ENCODE measurements around the gene GRIA1. TPM values are rescaled to one million over a fixed set of nuclear protein-coding genes. Genes with fewer than 3 reads are reported as not detected.

The GRIA1 gene
- total RNA-seq, 3 donors from 2014 or later (not counting 1 experiment from before 2014, with no cell fraction given), result not detected

GRCh38 chr5:153636670-153637451, 146.4 kb downstream of the GRIA1 start:
- no peaks in the 10 kb centered on the region for H3K4me1 Mint-ChIP-seq
- H3K36me3 ChIP-seq (ENCODE audit: control insufficient read depth, insufficient read depth, low read length), result no peaks in the 10 kb centered on the region
- no peak overlapping the region for H3K27ac ChIP-seq (ENCODE audit: low read length)
- intact Hi-C loops (cut with micrococcal nuclease), result no loop called here
- H3K4me3 ChIP-seq (ENCODE audit: low read length), result no peak overlapping the region
- ATAC-seq (no peak), DNase-seq (no peak)
- no peaks in the 10 kb centered on the region for H3K27me3 Mint-ChIP-seq (ENCODE audit: low read depth in 2 of 2)
- H3K4me1 ChIP-seq (ENCODE audit: control insufficient read depth, insufficient read depth, low read length), result no peaks in the 10 kb centered on the region
- no peak overlapping the region for H3K27ac Mint-ChIP-seq
- H3K27me3 ChIP-seq (ENCODE audit: control insufficient read depth, insufficient read depth, low read length), result no peaks in the 10 kb centered on the region
- H3K9me3 ChIP-seq (ENCODE audit: control insufficient read depth, insufficient read depth, low read length), result no peaks in the 10 kb centered on the region
- no peak for TF ChIP-seq CTCF (IDR thresholded peaks at IDR 0.05)
- WGBS (ENCODE audit: insufficient coverage), result no CpG with 5 or more reads among the region's 1 CpG
- no peak overlapping the region for H3K4me3 Mint-ChIP-seq
- no peaks in the 10 kb centered on the region for H3K9me3 Mint-ChIP-seq
- H3K36me3 Mint-ChIP-seq, result no peaks in the 10 kb centered on the region

GRCh38 chr5:153640293-153640692, 149.8 kb downstream of the GRIA1 start:
- H3K36me3 ChIP-seq (ENCODE audit: control insufficient read depth, insufficient read depth, low read length), result no peaks in the 10 kb centered on the region
- Mint-ChIP-seq H3K4me1 (no peaks in the 10 kb centered on the region), H3K36me3 (no peaks in the 10 kb centered on the region), H3K27ac (no peak overlapping the region), H3K9me3 (no peaks in the 10 kb centered on the region), H3K4me3 (no peak overlapping the region), H3K27me3 (ENCODE audit: low read depth in 2 of 2) (no peaks in the 10 kb centered on the region)
- no peak overlapping the region for H3K27ac ChIP-seq (ENCODE audit: low read length)
- intact Hi-C loops (cut with micrococcal nuclease), result no loop called here
- H3K9me3 ChIP-seq (ENCODE audit: control insufficient read depth, insufficient read depth, low read length), result no peaks in the 10 kb centered on the region
- no peak for DNase-seq
- H3K27me3 ChIP-seq (ENCODE audit: control insufficient read depth, insufficient read depth, low read length), result no peaks in the 10 kb centered on the region
- H3K4me1 ChIP-seq (ENCODE audit: control insufficient read depth, insufficient read depth, low read length), result no peaks in the 10 kb centered on the region
- WGBS (ENCODE audit: insufficient coverage), result 96% methylated on average over 2 of the region's 2 CpGs
- no peak for ATAC-seq
- H3K4me3 ChIP-seq (ENCODE audit: low read length), result no peak overlapping the region
- no peak for TF ChIP-seq CTCF (IDR thresholded peaks at IDR 0.05)

DNA sequence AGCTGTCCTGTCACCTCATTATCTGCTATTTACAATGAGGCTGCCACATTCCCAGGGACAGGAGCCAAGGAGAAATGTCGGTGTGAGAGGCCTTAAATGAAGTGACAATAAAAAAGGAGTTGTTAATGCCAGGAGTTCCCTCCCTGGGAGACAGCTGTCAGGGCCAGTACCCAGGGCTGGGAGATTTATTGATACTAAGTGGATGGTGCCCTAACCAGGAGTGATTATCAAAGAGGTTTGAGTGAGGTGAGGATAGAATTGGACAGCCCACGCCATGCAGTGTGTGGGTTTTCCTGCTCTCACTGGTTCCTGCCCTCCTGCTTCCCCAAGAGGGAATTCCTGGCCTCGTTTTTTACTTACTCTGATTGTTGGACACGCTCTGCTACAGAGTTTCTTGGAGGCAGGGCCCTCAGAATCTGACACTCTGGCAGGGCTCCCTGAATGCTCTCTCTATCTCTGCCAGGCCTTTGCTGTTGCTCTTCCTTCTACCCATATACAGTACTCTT, 150.8 kb downstream of the GRIA1 start:
- no peak overlapping the region for H3K27ac Mint-ChIP-seq
- no peaks in the 10 kb centered on the region for H3K36me3 Mint-ChIP-seq
- intact Hi-C loops (cut with micrococcal nuclease), result no loop called here
- Histone ChIP-seq H3K4me3 (ENCODE audit: low read length) (no peak overlapping the region), H3K27ac (ENCODE audit: low read length) (no peak overlapping the region), H3K4me1 (ENCODE audit: control insufficient read depth, insufficient read depth, low read length) (no peaks in the 10 kb centered on the region), H3K27me3 (ENCODE audit: control insufficient read depth, insufficient read depth, low read length) (no peaks in the 10 kb centered on the region), H3K36me3 (ENCODE audit: control insufficient read depth, insufficient read depth, low read length) (no peaks in the 10 kb centered on the region), H3K9me3 (ENCODE audit: control insufficient read depth, insufficient read depth, low read length) (no peaks in the 10 kb centered on the region)
- TF ChIP-seq CTCF (IDR thresholded peaks at IDR 0.05), result no peak
- 67% methylated on average over 4 of the region's 4 CpGs for WGBS (ENCODE audit: insufficient coverage)
- DNase-seq (no peak), ATAC-seq (no peak)
- no peaks in the 10 kb centered on the region for H3K4me1 Mint-ChIP-seq
- no peaks in the 10 kb centered on the region for H3K9me3 Mint-ChIP-seq
- no peaks in the 10 kb centered on the region for H3K27me3 Mint-ChIP-seq (ENCODE audit: low read depth in 2 of 2)
- H3K4me3 Mint-ChIP-seq, result no peak overlapping the region
